Esophagus muscularis mucosa (tissue), 4 donors: ENCODE data around the gene FANCI. TPM values are rescaled to one million over a fixed set of nuclear protein-coding genes. Genes with fewer than 3 reads are reported as not detected.

Experiments used
- DNase-seq: peaks from one replicate; pipeline ENCODE4 v3.0.0-alpha.2; 2017; ENCODE audit errors: extremely low spot score
- H3K27ac ChIP-seq, 4 donors: fragments of 200-600 bp; sonication (generic); replicated peaks in 1 of 4; 1 replicate in 3 of 4; 2 replicates in 1 of 4; pipeline ENCODE4 v1.5.1; 2016 to 2019; ENCODE audit warnings: mild to moderate bottlenecking in 1 of 4
- H3K27me3 ChIP-seq, 4 donors: fragments of 200-600 bp; sonication (generic); one replicate each; pipeline versions ENCODE4 v1.5.1 to v1.6.0; 2016 to 2019
- H3K36me3 ChIP-seq, 4 donors: fragments of 200-600 bp; sonication (generic); one replicate each; pipeline ENCODE4 v1.5.1; 2016 to 2019
- H3K4me1 ChIP-seq, 4 donors: fragments of 200-600 bp; sonication (generic); one replicate each; pipeline ENCODE4 v1.5.1; 2016 to 2019
- H3K4me3 ChIP-seq, 4 donors: fragments of 200-600 bp; sonication (generic); 1 replicate in 2 of 4; 2 replicates in 2 of 4; pipeline ENCODE4 v1.5.1; 2016 to 2019; ENCODE audit warnings: mild to moderate bottlenecking in 4 of 4, moderate library complexity in 1 of 4
- H3K9me3 ChIP-seq, 4 donors: fragments of 200-600 bp; sonication (generic); 1 replicate in 3 of 4; 2 replicates in 1 of 4; pipeline ENCODE4 v1.5.1; 2016 to 2019
- EP300 ChIP-seq: sonication (generic); formaldehyde crosslinking; IDR thresholded peaks from one replicate; pipeline ENCODE4 v1.6.1; 2017; ENCODE audit warnings: antibody characterized with exemption
- POLR2A ChIP-seq: fragments of 450-650 bp; IDR thresholded peaks from one replicate; pipeline ENCODE4 v1.6.1; 2017; ENCODE audit warnings: antibody characterized with exemption, moderate library complexity, mild to moderate bottlenecking, low read depth
- POLR2AphosphoS5 ChIP-seq, 2 donors: sonication (generic); formaldehyde crosslinking; IDR thresholded peaks; one replicate each; pipeline ENCODE4 v1.6.1; 2017; ENCODE audit warnings: antibody characterized with exemption in 2 of 2
- WGBS: methylation state at CpG from one replicate; pipeline ENCODE4 v1.1.5; 2018; 5-methylcytosine and 5-hydroxymethylcytosine counted together
- intact Hi-C: fragments of 100-400 bp; cut with DNase I; formaldehyde crosslinking; loops from one replicate; pipeline ENCODE4 v1.15.1; 2023
- total RNA-seq, 4 donors: library from RNA; depleted of rRNA; stranded (reverse); fragments of >200 nt; gene quantifications; one replicate each; pipeline versions ENCODE4 v1.1.0 to v1.2.1, GENCODE V29; 2016
- TF ChIP-seq, protein P1 (sequence below), 3 experiments: fragments of 200-600 bp in 2 of 3; fragments of 450-650 bp in 1 of 3; sonication (generic) in 2 of 3; IDR thresholded peaks; one replicate each; pipeline ENCODE4 v1.5.1; 2017 to 2019; ENCODE audit warnings: antibody characterized with exemption in 3 of 3, mild to moderate bottlenecking in 2 of 3, moderate library complexity in 1 of 3

The FANCI gene
- total RNA-seq, 4 donors from 2014 or later = 3.5 to 10.2 (median 4.0) TPM

GRCh38 chr15:89278307-89278706 lies 34.5 kb downstream of the FANCI start:
- no peak overlapping the region for H3K4me3 ChIP-seq
- no peaks in the 10 kb centered on the region for H3K4me1 ChIP-seq
- no peaks in the 10 kb centered on the region for H3K36me3 ChIP-seq
- intact Hi-C loops = no loop called here
- TF ChIP-seq, protein P1, sequence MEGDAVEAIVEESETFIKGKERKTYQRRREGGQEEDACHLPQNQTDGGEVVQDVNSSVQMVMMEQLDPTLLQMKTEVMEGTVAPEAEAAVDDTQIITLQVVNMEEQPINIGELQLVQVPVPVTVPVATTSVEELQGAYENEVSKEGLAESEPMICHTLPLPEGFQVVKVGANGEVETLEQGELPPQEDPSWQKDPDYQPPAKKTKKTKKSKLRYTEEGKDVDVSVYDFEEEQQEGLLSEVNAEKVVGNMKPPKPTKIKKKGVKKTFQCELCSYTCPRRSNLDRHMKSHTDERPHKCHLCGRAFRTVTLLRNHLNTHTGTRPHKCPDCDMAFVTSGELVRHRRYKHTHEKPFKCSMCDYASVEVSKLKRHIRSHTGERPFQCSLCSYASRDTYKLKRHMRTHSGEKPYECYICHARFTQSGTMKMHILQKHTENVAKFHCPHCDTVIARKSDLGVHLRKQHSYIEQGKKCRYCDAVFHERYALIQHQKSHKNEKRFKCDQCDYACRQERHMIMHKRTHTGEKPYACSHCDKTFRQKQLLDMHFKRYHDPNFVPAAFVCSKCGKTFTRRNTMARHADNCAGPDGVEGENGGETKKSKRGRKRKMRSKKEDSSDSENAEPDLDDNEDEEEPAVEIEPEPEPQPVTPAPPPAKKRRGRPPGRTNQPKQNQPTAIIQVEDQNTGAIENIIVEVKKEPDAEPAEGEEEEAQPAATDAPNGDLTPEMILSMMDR (IDR thresholded peaks at IDR 0.05) = no peak
- TF ChIP-seq EP300 (no peak), POLR2AphosphoS5 (IDR thresholded peaks at IDR 0.05) (no peak), POLR2A (no peak)
- no peaks in the 10 kb centered on the region for H3K9me3 ChIP-seq
- H3K27ac ChIP-seq = no peak overlapping the region
- 83% methylated on average over 1 of the region's 1 CpG for WGBS
- no peak for DNase-seq
- H3K27me3 ChIP-seq = no peaks in the 10 kb centered on the region

- Histone ChIP-seq H3K36me3 (peaks cover 0 to 3% (median 0%) of the 10 kb centered on the region in 4 donors), H3K27me3 (no peaks in the 10 kb centered on the region), H3K27ac (no peak overlapping the region), H3K4me3 (no peak overlapping the region), H3K4me1 (no peaks in the 10 kb centered on the region), H3K9me3 (no peaks in the 10 kb centered on the region)
- TF ChIP-seq, protein P1 (IDR thresholded peaks at IDR 0.05) = no peak
- TF ChIP-seq POLR2AphosphoS5 (IDR thresholded peaks at IDR 0.05) = no peak
- no peak for TF ChIP-seq POLR2A
- no peak for TF ChIP-seq EP300
- intact Hi-C loops = no loop called here
- DNase-seq = no peak
- 98% methylated on average over 4 of the region's 4 CpGs for WGBS
These were observed 38.9 kb downstream of the FANCI start for GRCh38 chr15:89282631-89283030.

- 83% methylated on average over 4 of the region's 4 CpGs for WGBS
- H3K9me3 ChIP-seq = no peaks in the 10 kb centered on the region
- no peak overlapping the region for H3K4me3 ChIP-seq
- TF ChIP-seq, protein P1 (IDR thresholded peaks at IDR 0.05) = no peak
- TF ChIP-seq POLR2A = no peak
- no peak for TF ChIP-seq EP300
- TF ChIP-seq POLR2AphosphoS5 (IDR thresholded peaks at IDR 0.05) = no peak
- no peak for DNase-seq
- intact Hi-C loops = no loop called here
- no peaks in the 10 kb centered on the region for H3K27me3 ChIP-seq
- no peak overlapping the region for H3K27ac ChIP-seq
- no peaks in the 10 kb centered on the region for H3K4me1 ChIP-seq
- peaks cover 0 to 3% (median 0%) of the 10 kb centered on the region in 4 donors for H3K36me3 ChIP-seq
These were observed 39.4 kb downstream of the FANCI start for GRCh38 chr15:89283201-89283600.

DNA sequence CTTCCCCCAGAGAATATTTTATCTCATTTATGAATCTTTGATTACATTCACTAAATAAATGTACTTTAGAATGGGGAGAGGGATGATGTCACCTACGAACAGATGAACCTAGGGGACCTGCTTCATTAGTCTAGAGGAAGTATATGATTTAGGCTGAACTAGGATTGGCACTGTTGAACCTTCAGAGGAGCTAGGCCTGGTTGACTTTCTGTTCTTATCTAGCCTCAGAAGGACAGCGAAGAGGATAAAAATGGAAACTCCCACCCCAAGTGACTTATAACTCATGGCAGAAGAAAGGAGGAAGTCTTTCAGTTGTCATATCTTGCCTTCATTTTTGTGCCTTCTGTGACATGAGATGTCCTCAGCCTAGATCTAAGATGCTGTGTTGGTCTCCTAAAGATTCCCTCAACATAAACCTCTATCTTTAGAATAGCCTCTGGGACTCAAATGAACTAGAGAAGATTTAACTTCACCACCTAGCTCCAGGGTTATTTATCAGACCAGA lies 48.2 kb downstream of the FANCI start:
- intact Hi-C loops = no loop called here
- no peaks in the 10 kb centered on the region for H3K9me3 ChIP-seq
- H3K27me3 ChIP-seq = no peaks in the 10 kb centered on the region
- 88% methylated on average over 2 of the region's 2 CpGs for WGBS
- H3K27ac ChIP-seq = no peak overlapping the region
- TF ChIP-seq POLR2A = no peak
- TF ChIP-seq EP300 = no peak
- TF ChIP-seq, protein P1 (IDR thresholded peaks at IDR 0.05) = no peak
- no peak for TF ChIP-seq POLR2AphosphoS5 (IDR thresholded peaks at IDR 0.05)
- no peak overlapping the region for H3K4me3 ChIP-seq
- no peaks in the 10 kb centered on the region for H3K4me1 ChIP-seq
- peaks cover 0 to 8% (median 0%) of the 10 kb centered on the region in 4 donors for H3K36me3 ChIP-seq
- no peak for DNase-seq

DNA sequence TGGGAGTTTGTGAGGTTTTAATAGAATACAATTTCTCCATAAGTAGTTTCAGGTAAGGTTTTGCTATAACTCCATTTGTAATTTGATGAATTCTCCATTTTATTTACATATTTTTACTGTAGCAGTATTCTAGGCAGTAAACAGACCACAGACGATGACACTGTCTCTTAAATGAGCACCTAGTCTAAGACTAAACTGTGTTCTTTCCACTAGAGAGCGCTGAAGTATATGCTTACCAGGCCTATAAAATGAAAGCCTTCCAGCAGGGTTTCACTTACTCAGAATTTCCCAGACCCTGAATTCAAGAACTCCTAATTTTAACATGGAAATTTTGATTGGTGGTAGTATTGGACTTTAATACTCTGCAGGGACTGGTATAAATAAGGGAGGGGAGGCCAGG lies 49.2 kb downstream of the FANCI start:
- H3K27ac ChIP-seq = no peak overlapping the region
- H3K4me3 ChIP-seq = no peak overlapping the region
- H3K9me3 ChIP-seq = no peaks in the 10 kb centered on the region
- H3K36me3 ChIP-seq = peaks cover 0 to 8% (median 0%) of the 10 kb centered on the region in 4 donors
- DNase-seq = no peak
- H3K4me1 ChIP-seq = no peaks in the 10 kb centered on the region
- WGBS = 95% methylated on average over 2 of the region's 2 CpGs
- intact Hi-C loops = no loop called here
- no peak for TF ChIP-seq POLR2A
- TF ChIP-seq, protein P1 (IDR thresholded peaks at IDR 0.05) = no peak
- no peak for TF ChIP-seq EP300
- no peak for TF ChIP-seq POLR2AphosphoS5 (IDR thresholded peaks at IDR 0.05)
- H3K27me3 ChIP-seq = no peaks in the 10 kb centered on the region
